Activated CD8-positive, alpha-beta memory T cell treated with anti-CD3 and anti-CD28 coated beads, Interleukin-2, amount 10 ng/mL, durations not matched to agents 7 days and 5 days (primary cell): Measurements from ENCODE around the gene TIAM2. TPM values are rescaled to one million over a fixed set of nuclear protein-coding genes. Genes with fewer than 3 reads are reported as not detected.

ENCODE experiments used
- ATAC-seq: fragments of 150-1000 bp; cut with Tn5 transposase; one replicate; pipeline ENCODE4 v1.10.0; 2021; ENCODE audit warnings: moderate library complexity
- CTCF ChIA-PET: fragments of 350-600 bp; sonication (Branson Sonifier 250); formaldehyde crosslinking; loops from one replicate; lab custom pipeline; 2021; ENCODE audit warnings: antibody characterized with exemption; lab: Charles Lee
- DNase-seq: peaks from one replicate; pipeline ENCODE4 v3.0.0-alpha.2; 2020
- H3K27ac Mint-ChIP-seq: one replicate; pipeline ENCODE4 v1.8.0; 2021; ENCODE audit warnings: mild to moderate bottlenecking, mixed read lengths
- H3K27me3 Mint-ChIP-seq: one replicate; pipeline ENCODE4 v1.8.0; 2021; ENCODE audit warnings: mixed read lengths
- H3K36me3 Mint-ChIP-seq: one replicate; pipeline ENCODE4 v1.8.0; 2021; ENCODE audit warnings: mild to moderate bottlenecking, mixed read lengths
- H3K4me1 Mint-ChIP-seq: one replicate; pipeline ENCODE4 v1.8.0; 2021; ENCODE audit warnings: mixed read lengths
- H3K4me3 Mint-ChIP-seq: one replicate; pipeline ENCODE4 v1.8.0; 2021; ENCODE audit warnings: mild to moderate bottlenecking, moderate library complexity, mixed read lengths
- H3K9me3 Mint-ChIP-seq: one replicate; pipeline ENCODE4 v1.8.0; 2022; ENCODE audit warnings: low read depth, mixed read lengths
- total RNA-seq, 2 experiments: library from RNA; stranded (reverse); gene quantifications; one replicate each; pipeline ENCODE4 v1.2.3, GENCODE V29; 2021

The TIAM2 gene
- total RNA-seq, 2 experiments from 2014 or later, result 6.9 to 14.6 TPM

- no peak for DNase-seq
- H3K27me3 Mint-ChIP-seq, result peaks cover 2% of the 10 kb centered on the region
- H3K27ac Mint-ChIP-seq, result no peak overlapping the region
- no peak for ATAC-seq
- no peaks in the 10 kb centered on the region for H3K9me3 Mint-ChIP-seq
- no peak overlapping the region for H3K4me3 Mint-ChIP-seq
- no peaks in the 10 kb centered on the region for H3K36me3 Mint-ChIP-seq
- CTCF ChIA-PET, result no interaction called here
- no peaks in the 10 kb centered on the region for H3K4me1 Mint-ChIP-seq
Observed at GRCh38 chr6:155066361-155066760, 71.2 kb downstream of the TIAM2 start.

GRCh38 chr6:155066921-155067680, 72.0 kb downstream of the TIAM2 start:
- H3K4me3 Mint-ChIP-seq, result no peak overlapping the region

GRCh38 chr6:155067956-155068615, 73.0 kb downstream of the TIAM2 start:
- Mint-ChIP-seq H3K27me3 (peaks cover 2% of the 10 kb centered on the region), H3K36me3 (no peaks in the 10 kb centered on the region)

More at GRCh38 chr6:155066921-155067680, 72.0 kb downstream of the TIAM2 start:
- Mint-ChIP-seq H3K27ac (no peak overlapping the region), H3K9me3 (no peaks in the 10 kb centered on the region), H3K4me1 (no peaks in the 10 kb centered on the region), H3K36me3 (no peaks in the 10 kb centered on the region), H3K27me3 (peaks cover 2% of the 10 kb centered on the region)
- DNase-seq (no peak), ATAC-seq (no peak)
- CTCF ChIA-PET, result no interaction called here

GRCh38 chr6:155069543-155069942, 74.4 kb downstream of the TIAM2 start:
- no peaks in the 10 kb centered on the region for H3K9me3 Mint-ChIP-seq
- CTCF ChIA-PET, result interaction anchor here (1.7 kb wide), 1 partner anchor 9 kb away, joined by 3 read pairs; no protein-coding TSS in a partner anchor
- H3K27me3 Mint-ChIP-seq, result peaks cover 2% of the 10 kb centered on the region
- DNase-seq (no peak), ATAC-seq (no peak)
- H3K27ac Mint-ChIP-seq, result no peak overlapping the region
- no peaks in the 10 kb centered on the region for H3K36me3 Mint-ChIP-seq
- no peak overlapping the region for H3K4me3 Mint-ChIP-seq
- H3K4me1 Mint-ChIP-seq, result no peaks in the 10 kb centered on the region

More at GRCh38 chr6:155067956-155068615, 73.0 kb downstream of the TIAM2 start:
- DNase-seq, result no peak
- Mint-ChIP-seq H3K27ac (no peak overlapping the region), H3K4me1 (no peaks in the 10 kb centered on the region), H3K4me3 (no peak overlapping the region), H3K9me3 (no peaks in the 10 kb centered on the region)
- ATAC-seq, result no peak
- CTCF ChIA-PET, result no interaction called here

- Mint-ChIP-seq H3K27me3 (no peaks in the 10 kb centered on the region), H3K4me3 (no peak overlapping the region), H3K27ac (no peak overlapping the region), H3K9me3 (no peaks in the 10 kb centered on the region), H3K4me1 (peaks cover 23% of the 10 kb centered on the region), H3K36me3 (no peaks in the 10 kb centered on the region)
- CTCF ChIA-PET, result no interaction called here
- DNase-seq, result no peak
- no peak for ATAC-seq
Observed at GRCh38 chr6:155075930-155076695, 81.0 kb downstream of the TIAM2 start.

GRCh38 chr6:155077331-155077730, 82.2 kb downstream of the TIAM2 start:
- Mint-ChIP-seq H3K27me3 (no peaks in the 10 kb centered on the region), H3K4me3 (no peak overlapping the region), H3K27ac (no peak overlapping the region), H3K9me3 (no peaks in the 10 kb centered on the region), H3K36me3 (no peaks in the 10 kb centered on the region), H3K4me1 (peaks cover 23% of the 10 kb centered on the region)
- CTCF ChIA-PET, result no interaction called here
- DNase-seq (no peak), ATAC-seq (no peak)

- CTCF ChIA-PET, result no interaction called here
- Mint-ChIP-seq H3K36me3 (no peaks in the 10 kb centered on the region), H3K27me3 (no peaks in the 10 kb centered on the region), H3K4me3 (no peak overlapping the region), H3K4me1 (peaks cover 24% of the 10 kb centered on the region), H3K9me3 (no peaks in the 10 kb centered on the region), H3K27ac (no peak overlapping the region)
- DNase-seq (no peak), ATAC-seq (no peak)
Observed at GRCh38 chr6:155077784-155078183, 82.7 kb downstream of the TIAM2 start.

- CTCF ChIA-PET, result no interaction called here
- no peak overlapping the region for H3K27ac Mint-ChIP-seq
Observed at GRCh38 chr6:155078331-155078745, 83.2 kb downstream of the TIAM2 start.

GRCh38 chr6:155079985-155080452, 84.9 kb downstream of the TIAM2 start:
- Mint-ChIP-seq H3K9me3 (no peaks in the 10 kb centered on the region), H3K27me3 (no peaks in the 10 kb centered on the region), H3K27ac (peak overlapping the region; percentile 68), H3K4me1 (peaks cover 27% of the 10 kb centered on the region), H3K4me3 (no peak overlapping the region), H3K36me3 (no peaks in the 10 kb centered on the region)
- DNase-seq (no peak), ATAC-seq (peak; percentile 63)
- CTCF ChIA-PET, result interaction anchor here (1.3 kb wide), 1 partner anchor 149 kb away, joined by 4 read pairs; no protein-coding TSS in a partner anchor

More at GRCh38 chr6:155078331-155078745, 83.2 kb downstream of the TIAM2 start:
- DNase-seq (no peak), ATAC-seq (no peak)
- no peaks in the 10 kb centered on the region for H3K9me3 Mint-ChIP-seq
- H3K4me3 Mint-ChIP-seq, result no peak overlapping the region
- peaks cover 25% of the 10 kb centered on the region for H3K4me1 Mint-ChIP-seq
- no peaks in the 10 kb centered on the region for H3K27me3 Mint-ChIP-seq
- no peaks in the 10 kb centered on the region for H3K36me3 Mint-ChIP-seq

- H3K27me3 Mint-ChIP-seq, result no peaks in the 10 kb centered on the region
- no peaks in the 10 kb centered on the region for H3K9me3 Mint-ChIP-seq
Observed at GRCh38 chr6:155080881-155081845, 86.0 kb downstream of the TIAM2 start.

GRCh38 chr6:155084431-155085123, 89.5 kb downstream of the TIAM2 start:
- Mint-ChIP-seq H3K36me3 (no peaks in the 10 kb centered on the region), H3K4me3 (no peak overlapping the region), H3K27me3 (no peaks in the 10 kb centered on the region), H3K27ac (no peak overlapping the region), H3K4me1 (peaks cover 18% of the 10 kb centered on the region), H3K9me3 (no peaks in the 10 kb centered on the region)
- DNase-seq (no peak), ATAC-seq (no peak)
- CTCF ChIA-PET, result no interaction called here

More at GRCh38 chr6:155080881-155081845, 86.0 kb downstream of the TIAM2 start:
- CTCF ChIA-PET, result interaction anchor here (1.1 to 1.3 kb wide), 2 partner anchors 98 to 150 kb away, joined by 3 to 4 read pairs; no protein-coding TSS in a partner anchor
- Mint-ChIP-seq H3K4me1 (peaks cover 27% of the 10 kb centered on the region), H3K27ac (no peak overlapping the region), H3K4me3 (no peak overlapping the region), H3K36me3 (no peaks in the 10 kb centered on the region)
- no peak for ATAC-seq
- DNase-seq, result no peak
